H1 (cell line): Measurements from ENCODE around the gene PTPN1. TPM values are rescaled to one million over a fixed set of nuclear protein-coding genes. Genes with fewer than 3 reads are reported as not detected.

ENCODE experiments used
- CTCF ChIA-PET: fragments of 300-600 bp; sonication (Branson Sonifier 250); formaldehyde crosslinking; loops from one replicate; lab custom pipeline; 2021; ENCODE audit not compliant: partially characterized antibody; lab: Charles Lee
- POLR2A ChIA-PET: fragments of 300-600 bp; sonication (Branson Sonifier 250); formaldehyde crosslinking; loops from one replicate; lab custom pipeline; 2021; ENCODE audit warnings: inconsistent platforms; ENCODE audit not compliant: partially characterized antibody; lab: Charles Lee
- DNase-seq, 2 experiments: peaks; one replicate each; pipeline versions ENCODE4 v3.0.0 to v3.0.0-alpha.2; 2010 to 2022; ENCODE audit warnings: low spot score in 2 of 2, low read depth in 1 of 2, mixed read lengths in 1 of 2
- FAIRE-seq: peaks from 2 replicates; lab custom pipeline; 2011; peaks lifted over from hg19 to GRCh38; lab: Jason Lieb, UNC
- H2AFZ ChIP-seq: 2 replicates; pipeline ENCODE4 v1.8.1; 2012; ENCODE audit warnings: low read length, inconsistent platforms
- H2AK5ac ChIP-seq: 2 replicates; pipeline ENCODE4 v1.6.1; 2013; ENCODE audit warnings: low read depth, low read length
- H2BK120ac ChIP-seq: replicated peaks from 2 replicates; pipeline ENCODE3; 2013; ENCODE audit warnings: low read depth, low read length, inconsistent platforms
- H2BK12ac ChIP-seq: 2 replicates; pipeline ENCODE4 v1.6.1; 2013; ENCODE audit warnings: low read depth, low read length
- H2BK15ac ChIP-seq: 2 replicates; pipeline ENCODE4 v1.6.1; 2013; ENCODE audit warnings: low read length
- H2BK20ac ChIP-seq: 2 replicates; pipeline ENCODE4 v1.6.1; 2013; ENCODE audit warnings: low read length
- H2BK5ac ChIP-seq: 2 replicates; pipeline ENCODE4 v1.6.1; 2013; ENCODE audit warnings: low read depth, low read length
- H3K14ac ChIP-seq: 2 replicates; pipeline ENCODE4 v1.6.1; 2013; ENCODE audit warnings: inconsistent platforms; ENCODE audit not compliant: insufficient read length
- H3K18ac ChIP-seq: 2 replicates; pipeline ENCODE4 v1.6.1; 2013; ENCODE audit warnings: low read length; ENCODE audit errors: extremely low read depth
- H3K23ac ChIP-seq: 2 replicates; pipeline ENCODE4 v1.6.1; 2013; ENCODE audit warnings: inconsistent platforms; ENCODE audit not compliant: insufficient read length
- H3K23me2 ChIP-seq: 2 replicates; pipeline ENCODE4 v1.6.1; 2013; ENCODE audit warnings: low read depth, low read length
- H3K27ac ChIP-seq: 2 replicates; pipeline ENCODE4 v1.6.1; 2011; ENCODE audit warnings: low read depth, low read length, inconsistent platforms
- H3K27me3 ChIP-seq, 4 experiments: replicated peaks in 1 of 4; 1 replicate in 1 of 4; 2 replicates in 3 of 4; pipeline versions ENCODE4 v1.6.1 to v1.8.1; 2011 to 2013; ENCODE audit warnings: low read length in 3 of 4, mild to moderate bottlenecking in 3 of 4, inconsistent platforms in 2 of 4, mixed read lengths in 2 of 4, moderate library complexity in 1 of 4; ENCODE audit not compliant: control insufficient read depth in 3 of 4, insufficient read depth in 3 of 4; ENCODE audit errors: extremely low read depth in 1 of 4
- H3K36me3 ChIP-seq, 4 experiments: 2 replicates each; pipeline versions ENCODE4 v1.6.1 to v1.8.1; 2011 to 2013; ENCODE audit warnings: mild to moderate bottlenecking in 4 of 4, low read length in 3 of 4, moderate library complexity in 2 of 4, control low read depth in 1 of 4, inconsistent platforms in 1 of 4; ENCODE audit not compliant: insufficient read depth in 4 of 4, control insufficient read depth in 2 of 4
- H3K4ac ChIP-seq: replicated peaks from 2 replicates; pipeline ENCODE3; 2013; ENCODE audit warnings: low read length, low read depth, mixed read lengths, inconsistent platforms; ENCODE audit not compliant: insufficient read length
- H3K4me1 ChIP-seq, 4 experiments: replicated peaks in 1 of 4; 1 replicate in 1 of 4; 2 replicates in 3 of 4; pipeline versions ENCODE4 v1.6.1 to v1.8.1; 2011 to 2013; ENCODE audit warnings: low read length in 3 of 4, inconsistent platforms in 2 of 4, mixed read lengths in 1 of 4; ENCODE audit not compliant: insufficient read depth in 4 of 4, control insufficient read depth in 3 of 4
- H3K4me2 ChIP-seq, 2 experiments: 2 replicates each; pipeline versions ENCODE4 v1.6.1 to v1.8.1; 2011 to 2013; ENCODE audit warnings: low read depth in 2 of 2, low read length in 2 of 2, control low read depth in 1 of 2, inconsistent platforms in 1 of 2, mild to moderate bottlenecking in 1 of 2; ENCODE audit not compliant: insufficient read depth in 1 of 2
- H3K4me3 ChIP-seq, 4 experiments: fragments of 200-600, 300-600 bp in 1 of 4; sonication (generic), shearing (Covaris generic), sonication (Bioruptor Twin) in 1 of 4; 2 replicates each; pipeline versions ENCODE4 v1.5.1 to v1.8.1; 2011 to 2016; ENCODE audit warnings: low read length in 4 of 4, low read depth in 3 of 4, control low read depth in 2 of 4, inconsistent platforms in 2 of 4, mild to moderate bottlenecking in 2 of 4, mixed read lengths in 1 of 4, moderate library complexity in 1 of 4; ENCODE audit not compliant: insufficient read depth in 2 of 4; ENCODE audit errors: extremely low read depth in 1 of 4
- H3K56ac ChIP-seq: replicated peaks from 2 replicates; pipeline ENCODE3; 2013; ENCODE audit warnings: low read depth, mild to moderate bottlenecking, mixed read lengths, low read length, inconsistent platforms; ENCODE audit not compliant: insufficient read length
- H3K79me1 ChIP-seq: 2 replicates; pipeline ENCODE4 v1.6.1; 2013; ENCODE audit warnings: low read depth, low read length, control low read depth
- H3K79me2 ChIP-seq, 2 experiments: 2 replicates each; pipeline versions ENCODE4 v1.6.1 to v1.8.1; 2012 to 2013; ENCODE audit warnings: low read length in 2 of 2, mild to moderate bottlenecking in 2 of 2, inconsistent platforms in 1 of 2; ENCODE audit not compliant: insufficient read depth in 2 of 2, control insufficient read depth in 1 of 2
- H3K9ac ChIP-seq, 4 experiments: replicated peaks in 1 of 4; 1 replicate in 1 of 4; 2 replicates in 3 of 4; pipeline versions ENCODE4 v1.6.1 to v1.8.1; 2011 to 2013; ENCODE audit warnings: low read depth in 3 of 4, low read length in 3 of 4, control low read depth in 2 of 4, mild to moderate bottlenecking in 2 of 4, moderate library complexity in 2 of 4, inconsistent platforms in 1 of 4; ENCODE audit errors: extremely low read depth in 1 of 4
- H3K9me3 ChIP-seq, 2 experiments: 2 replicates each; pipeline versions ENCODE4 v1.6.1 to v1.8.1; 2012 to 2013; ENCODE audit warnings: mild to moderate bottlenecking in 2 of 2, moderate library complexity in 2 of 2, control low read depth in 1 of 2, inconsistent platforms in 1 of 2, low read depth in 1 of 2, low read length in 1 of 2, mixed read lengths in 1 of 2; ENCODE audit not compliant: insufficient read depth in 2 of 2
- H4K20me1 ChIP-seq, 2 experiments: replicated peaks in 1 of 2; 2 replicates each; pipeline versions ENCODE3 to v1.8.1; 2011 to 2013; ENCODE audit warnings: inconsistent platforms in 2 of 2, low read length in 2 of 2, mild to moderate bottlenecking in 1 of 2; ENCODE audit not compliant: insufficient read depth in 2 of 2, control insufficient read depth in 1 of 2
- H4K5ac ChIP-seq: 2 replicates; pipeline ENCODE4 v1.6.1; 2013; ENCODE audit warnings: low read length, low read depth, mixed read lengths, inconsistent platforms; ENCODE audit not compliant: insufficient read length
- H4K8ac ChIP-seq: 2 replicates; pipeline ENCODE4 v1.8.0; 2013; ENCODE audit warnings: mild to moderate bottlenecking, moderate library complexity, low read length, inconsistent platforms; ENCODE audit not compliant: insufficient read depth; ENCODE audit errors: extremely low read depth
- H4K91ac ChIP-seq: replicated peaks from 2 replicates; pipeline ENCODE3; 2013; ENCODE audit warnings: low read length, mixed read lengths, inconsistent platforms; ENCODE audit not compliant: insufficient read length
- BACH1 ChIP-seq: IDR thresholded peaks from 2 replicates; pipeline ENCODE4 v1.6.1; 2012; ENCODE audit warnings: low read length, improper control_type of control experiment
- CHD1 ChIP-seq: IDR thresholded peaks from 2 replicates; pipeline ENCODE4 v1.6.1; 2012; ENCODE audit warnings: low read depth, low read length, improper control_type of control experiment
- CTBP2 ChIP-seq: IDR thresholded peaks from 2 replicates; pipeline ENCODE4 v1.7.0; 2011; ENCODE audit warnings: borderline replicate concordance, mild to moderate bottlenecking, moderate library complexity, mixed read lengths, low read length; ENCODE audit not compliant: insufficient read depth, insufficient read length
- EGR1 ChIP-seq: IDR thresholded peaks from 2 replicates; pipeline ENCODE4 v1.6.1; 2011; ENCODE audit warnings: low read depth, low read length, borderline replicate concordance
- EP300 ChIP-seq, 2 experiments: IDR thresholded peaks; 1 replicate in 1 of 2; 2 replicates in 1 of 2; pipeline ENCODE4 v1.6.1; 2011 to 2012; ENCODE audit warnings: low read depth in 2 of 2, low read length in 2 of 2, mild to moderate bottlenecking in 2 of 2, borderline replicate concordance in 1 of 2, inconsistent platforms in 1 of 2, moderate library complexity in 1 of 2
- GTF2F1 ChIP-seq: IDR thresholded peaks from 2 replicates; pipeline ENCODE4 v1.6.1; 2012; ENCODE audit warnings: low read depth, low read length, improper control_type of control experiment, borderline replicate concordance
- HDAC2 ChIP-seq, 2 experiments: fragments of 300-600 bp in 1 of 2; sonication (generic) in 1 of 2; IDR thresholded peaks; 2 replicates each; pipeline ENCODE4 v1.6.1; 2011 to 2012; ENCODE audit warnings: low read depth in 2 of 2, low read length in 2 of 2, mild to moderate bottlenecking in 2 of 2, moderate library complexity in 2 of 2, borderline replicate concordance in 1 of 2, inconsistent platforms in 1 of 2
- RBBP5 ChIP-seq: IDR thresholded peaks from 2 replicates; pipeline ENCODE4 v1.7.1; 2012; ENCODE audit warnings: low read depth, mild to moderate bottlenecking, inconsistent platforms, low read length, moderate library complexity, borderline replicate concordance
- SIN3A ChIP-seq, 2 experiments: IDR thresholded peaks in 1 of 2; conservative IDR thresholded peaks in 1 of 2; 2 replicates each; pipeline ENCODE4 v1.6.1; 2011 to 2012; ENCODE audit warnings: low read length in 2 of 2, improper control_type of control experiment in 1 of 2, low read depth in 1 of 2, mild to moderate bottlenecking in 1 of 2
- TAF1 ChIP-seq: IDR thresholded peaks from 2 replicates; pipeline ENCODE4 v1.6.1; 2011; ENCODE audit warnings: mild to moderate bottlenecking, low read depth, low read length
- TAF7 ChIP-seq: optimal IDR thresholded peaks from 2 replicates; pipeline ENCODE3; 2011; ENCODE audit warnings: low read depth, mild to moderate bottlenecking, inconsistent platforms, low read length, moderate library complexity, borderline replicate concordance
- WGBS, 2 experiments: shearing (Covaris generic) in 1 of 2; methylation state at CpG; one replicate each; pipeline versions ENCODE4 v1.1.6 to v1.1.7; 2013 to 2015; ENCODE audit warnings: low lambda C conversion rate in 2 of 2, mixed read lengths in 2 of 2, inconsistent platforms in 1 of 2, low coverage in 1 of 2, missing lambda C conversion rate in 1 of 2; ENCODE audit not compliant: insufficient replicate concordance in 2 of 2, insufficient coverage in 1 of 2, insufficient read length in 1 of 2; ENCODE audit errors: extremely low coverage in 1 of 2, missing lambda C conversion rate in 1 of 2; 5-methylcytosine and 5-hydroxymethylcytosine counted together
- polyA plus RNA-seq, 7 experiments: library from polyadenylated mRNA; depleted of rRNA in 3 of 7; stranded (reverse) in 5 of 7; unstranded in 2 of 7; fragments of >200 nt in 5 of 7; fragments of 200-250 nt in 2 of 7; gene quantifications; 1 replicate in 5 of 7; 2 replicates in 1 of 7; 4 replicates in 1 of 7; pipeline versions ENCODE4 v1.2.1 to v1.2.3, GENCODE V29; 2011 to 2013; ENCODE audit warnings: missing spikeins in 2 of 7, mixed read lengths in 2 of 7
- total RNA-seq: library from RNA; stranded (reverse); fragmentation: NEBNext Ultra II Directional; extraction: Animal tissue kit (Norgen Biotek cat#: 25700); gene quantifications from 2 replicates; pipeline ENCODE4 v1.2.1, GENCODE V29; 2021

PTPN1 gene
- total and polyA plus RNA-seq, 2 of the 8 experiments (the other 6 are each of a cell fraction or from before 2014, with no cell fraction given) = 18.6 to 32.1 TPM

GRCh38 chr20:50516935-50517816, 7.0 kb downstream of the PTPN1 start:
- Histone ChIP-seq H2BK5ac (no peak overlapping the region), H2BK12ac (no peak overlapping the region), H2BK15ac (no peak overlapping the region), H3K36me3 (no peaks in the 10 kb centered on the region), H4K5ac (no peak overlapping the region), H2BK20ac (no peak overlapping the region), H2AFZ (no peak overlapping the region), H3K4me1 (no peaks in the 10 kb centered on the region), H3K23me2 (no peaks in the 10 kb centered on the region), H3K79me1 (peaks cover 14% of the 10 kb centered on the region; the same call in 1 of the 2 replicates), H3K23ac (no peak overlapping the region), H3K9me3 (no peaks in the 10 kb centered on the region), H3K79me2 (peaks cover 13 to 95% of the 10 kb centered on the region in 2 experiments), H3K27me3 (no peaks in the 10 kb centered on the region), H3K4me3 (no peak overlapping the region), H3K9ac (no peak overlapping the region), H3K18ac (no peak overlapping the region), H3K27ac (no peak overlapping the region), H3K14ac (no peak overlapping the region), H3K56ac (no peak overlapping the region), H2AK5ac (no peak overlapping the region), H3K4me2 (no peak overlapping the region), H4K8ac (no peak overlapping the region), H4K91ac (no peak overlapping the region), H4K20me1 (peaks cover 3 to 9% of the 10 kb centered on the region in 2 experiments), H2BK120ac (no peak overlapping the region), H3K4ac (no peak overlapping the region)
- DNase-seq (no peak), FAIRE-seq (no peak)
- CTCF ChIA-PET = interaction anchor here (0.6 to 2.0 kb wide), 3 partner anchors 8 to 58 kb away, joined by 3 to 8 read pairs (median 4); no protein-coding TSS in a partner anchor
- POLR2A ChIA-PET = no interaction called here
- 89% methylated on average over 7 of the region's 7 CpGs; no CpG with 5 or more reads in 1 of the 2 experiments for WGBS, 2 experiments
- no peak for TF ChIP-seq SIN3A (conservative IDR thresholded peaks at IDR 0.05 in 1 of 2, IDR thresholded peaks at IDR 0.05 in 1 of 2; ENCODE audit: low read depth in 1 of 2, low read length in 2 of 2)
- TF ChIP-seq GTF2F1 = no peak
- no peak for TF ChIP-seq HDAC2 (IDR thresholded peaks at IDR 0.05; ENCODE audit: borderline replicate concordance in 1 of 2, low read depth in 2 of 2, low read length in 2 of 2)
- no peak for TF ChIP-seq EGR1
- no peak for TF ChIP-seq EP300 (IDR thresholded peaks at IDR 0.05; ENCODE audit: borderline replicate concordance in 1 of 2, low read depth in 2 of 2, low read length in 2 of 2)
- TF ChIP-seq BACH1 = no peak
- no peak for TF ChIP-seq CTBP2
- TF ChIP-seq RBBP5 = no peak
- no peak for TF ChIP-seq TAF7
- TF ChIP-seq CHD1 = no peak
- no peak for TF ChIP-seq TAF1
